GM18870 (cell line): ENCODE measurements around the gene MACROH2A1.

Source experiments
- ATAC-seq: cut with Tn5 transposase; IDR thresholded peaks from one replicate; pipeline ENCODE4 v1.9.1; 2021; ENCODE audit warnings: moderate library complexity; ENCODE audit not compliant: unreplicated experiment

Gene MACROH2A1

GRCh38 chr5:135436951-135437418, 38.0 kb upstream of the MACROH2A1 start:
- ATAC-seq: no peak

- ATAC-seq: no peak
Observed at GRCh38 chr5:135435467-135436330, 36.7 kb upstream of the MACROH2A1 start.

- no peak for ATAC-seq
Observed at GRCh38 chr5:135434591-135435466, 35.8 kb upstream of the MACROH2A1 start.

GRCh38 chr5:135433681-135434426, 34.8 kb upstream of the MACROH2A1 start:
- ATAC-seq: no peak

- ATAC-seq: no peak
Observed at GRCh38 chr5:135432113-135432512, 33.1 kb upstream of the MACROH2A1 start.

GRCh38 chr5:135430135-135430437, 31.1 kb upstream of the MACROH2A1 start:
- ATAC-seq: no peak

GRCh38 chr5:135429301-135430134, 30.5 kb upstream of the MACROH2A1 start:
- ATAC-seq: no peak

GRCh38 chr5:135428586-135428985, 29.6 kb upstream of the MACROH2A1 start:
- no peak for ATAC-seq

GRCh38 chr5:135426102-135427082, 27.4 kb upstream of the MACROH2A1 start:
- ATAC-seq: peak; percentile 47

- ATAC-seq: no peak
Observed at GRCh38 chr5:135425641-135426040, 26.6 kb upstream of the MACROH2A1 start.

GRCh38 chr5:135423846-135424168, 24.8 kb upstream of the MACROH2A1 start:
- no peak for ATAC-seq

- no peak for ATAC-seq
Observed at GRCh38 chr5:135423146-135423845, 24.3 kb upstream of the MACROH2A1 start.

GRCh38 chr5:135422419-135422818, 23.4 kb upstream of the MACROH2A1 start:
- no peak for ATAC-seq

GRCh38 chr5:135417083-135417482, 18.1 kb upstream of the MACROH2A1 start:
- no peak for ATAC-seq

GRCh38 chr5:135405082-135405481, 6.1 kb upstream of the MACROH2A1 start:
- no peak for ATAC-seq

GRCh38 chr5:135402031-135402430, 3.0 kb upstream of the MACROH2A1 start:
- no peak for ATAC-seq

GRCh38 chr5:135400866-135401265, 1.8 kb upstream of the MACROH2A1 start:
- no peak for ATAC-seq

GRCh38 chr5:135399794-135400542, 937 bp upstream of the MACROH2A1 start:
- no peak for ATAC-seq
